Activated CD8-positive, alpha-beta T cell treated with anti-CD3 and anti-CD28 coated beads for 36 hours (primary cell): ENCODE measurements around the gene NPS. TPM values are rescaled to one million over a fixed set of nuclear protein-coding genes. Genes with fewer than 3 reads are reported as not detected.

Source experiments
- ATAC-seq: fragments of 200-7000 bp; cut with Tn5 transposase; one replicate; pipeline ENCODE4 v1.10.0; 2021; ENCODE audit warnings: mild to moderate bottlenecking, moderate library complexity
- CTCF ChIA-PET: fragments of 350-600 bp; sonication (Branson Sonifier 250); formaldehyde crosslinking; loops from one replicate; lab custom pipeline; 2021; ENCODE audit warnings: antibody characterized with exemption; lab: Charles Lee
- POLR2A ChIA-PET: fragments of 350-600 bp; sonication (Branson Sonifier 250); formaldehyde crosslinking; loops from one replicate; lab custom pipeline; 2021; ENCODE audit warnings: antibody characterized with exemption; lab: Charles Lee
- DNase-seq: peaks from one replicate; pipeline ENCODE4 v3.0.0-alpha.2; 2020
- H3K27ac Mint-ChIP-seq: one replicate; pipeline ENCODE4 v1.8.0; 2021; ENCODE audit warnings: mild to moderate bottlenecking, mixed read lengths
- H3K27me3 Mint-ChIP-seq: one replicate; pipeline ENCODE4 v1.8.0; 2021; ENCODE audit warnings: mixed read lengths
- H3K36me3 Mint-ChIP-seq: one replicate; pipeline ENCODE4 v1.8.0; 2021; ENCODE audit warnings: low read depth, mixed read lengths
- H3K4me1 Mint-ChIP-seq: one replicate; pipeline ENCODE4 v1.8.0; 2021; ENCODE audit warnings: low read depth, mixed read lengths
- H3K4me3 Mint-ChIP-seq: one replicate; pipeline ENCODE4 v1.8.0; 2021; ENCODE audit warnings: mild to moderate bottlenecking, moderate library complexity, mixed read lengths
- H3K9me3 Mint-ChIP-seq: one replicate; pipeline ENCODE4 v1.8.0; 2021; ENCODE audit warnings: mixed read lengths
- CTCF ChIP-seq: fragments of 200-600 bp; IDR thresholded peaks from one replicate; pipeline ENCODE4 v1.8.0; 2022; ENCODE audit warnings: antibody characterized with exemption, mild to moderate bottlenecking
- intact Hi-C: fragments of 100-400 bp; cut with micrococcal nuclease; formaldehyde crosslinking; loops from one replicate; pipeline ENCODE4 v1.10.0; 2022
- total RNA-seq, 2 experiments: library from RNA; stranded (reverse); gene quantifications; one replicate each; pipeline ENCODE4 v1.2.3, GENCODE V29; 2021

NPS gene
- not detected for total RNA-seq

- H3K36me3 Mint-ChIP-seq, result no peaks in the 10 kb centered on the region
- intact Hi-C loops, result no loop called here
- H3K27me3 Mint-ChIP-seq, result no peaks in the 10 kb centered on the region
- no peak within 1 kb of the TSS for H3K27ac Mint-ChIP-seq
- CTCF ChIA-PET, result no interaction called here
- POLR2A ChIA-PET, result no interaction called here
- ATAC-seq (no peak), DNase-seq (no peak)
- no peak within 1 kb of the TSS for H3K4me3 Mint-ChIP-seq
- no peak for TF ChIP-seq CTCF
- no peaks in the 10 kb centered on the region for H3K4me1 Mint-ChIP-seq
- H3K9me3 Mint-ChIP-seq, result peaks cover 11% of the 10 kb centered on the region
Measured at GRCh38 chr10:127549009-127549408, at the start of gene NPS. Gene NPS, plus strand, starts transcription at chr10:127549309. Its CDS starts 60 bp downstream, at chr10:127549369.

GRCh38 chr10:127500127-127500526, 49.0 kb upstream of the NPS start:
- intact Hi-C loops, result no loop called here
- Mint-ChIP-seq H3K4me1 (no peaks in the 10 kb centered on the region), H3K9me3 (no peaks in the 10 kb centered on the region), H3K36me3 (no peaks in the 10 kb centered on the region), H3K27ac (no peak overlapping the region), H3K27me3 (no peaks in the 10 kb centered on the region), H3K4me3 (no peak overlapping the region)
- ATAC-seq, result no peak
- POLR2A ChIA-PET, result no interaction called here
- DNase-seq, result no peak
- CTCF ChIA-PET, result no interaction called here
- TF ChIP-seq CTCF, result no peak

- DNase-seq (no peak), ATAC-seq (no peak)
- Mint-ChIP-seq H3K4me1 (no peaks in the 10 kb centered on the region), H3K27me3 (no peaks in the 10 kb centered on the region), H3K9me3 (no peaks in the 10 kb centered on the region), H3K4me3 (no peak overlapping the region), H3K27ac (no peak overlapping the region), H3K36me3 (no peaks in the 10 kb centered on the region)
- ChIA-PET CTCF (no interaction called here), POLR2A (no interaction called here)
- TF ChIP-seq CTCF, result no peak
- intact Hi-C loops, result no loop called here
Measured at GRCh38 chr10:127506094-127506493, 43.0 kb upstream of the NPS start.

GRCh38 chr10:127522298-127522697, 26.8 kb upstream of the NPS start:
- Mint-ChIP-seq H3K9me3 (peaks cover 3% of the 10 kb centered on the region), H3K27me3 (no peaks in the 10 kb centered on the region), H3K36me3 (no peaks in the 10 kb centered on the region), H3K4me1 (no peaks in the 10 kb centered on the region), H3K27ac (no peak overlapping the region), H3K4me3 (no peak overlapping the region)
- ChIA-PET CTCF (no interaction called here), POLR2A (no interaction called here)
- intact Hi-C loops, result no loop called here
- no peak for TF ChIP-seq CTCF
- ATAC-seq, result no peak
- DNase-seq, result no peak

- H3K9me3 Mint-ChIP-seq, result peaks cover 3% of the 10 kb centered on the region
- H3K27ac Mint-ChIP-seq, result no peak overlapping the region
- no peak for TF ChIP-seq CTCF
- H3K4me3 Mint-ChIP-seq, result no peak overlapping the region
- H3K36me3 Mint-ChIP-seq, result no peaks in the 10 kb centered on the region
- DNase-seq, result no peak
- H3K27me3 Mint-ChIP-seq, result no peaks in the 10 kb centered on the region
- ATAC-seq, result no peak
- ChIA-PET POLR2A (no interaction called here), CTCF (no interaction called here)
- H3K4me1 Mint-ChIP-seq, result no peaks in the 10 kb centered on the region
- intact Hi-C loops, result no loop called here
Measured at GRCh38 chr10:127523476-127523875, 25.6 kb upstream of the NPS start.
